ENCODE data around the gene PSMD13.

PSMD13 gene

DNA sequence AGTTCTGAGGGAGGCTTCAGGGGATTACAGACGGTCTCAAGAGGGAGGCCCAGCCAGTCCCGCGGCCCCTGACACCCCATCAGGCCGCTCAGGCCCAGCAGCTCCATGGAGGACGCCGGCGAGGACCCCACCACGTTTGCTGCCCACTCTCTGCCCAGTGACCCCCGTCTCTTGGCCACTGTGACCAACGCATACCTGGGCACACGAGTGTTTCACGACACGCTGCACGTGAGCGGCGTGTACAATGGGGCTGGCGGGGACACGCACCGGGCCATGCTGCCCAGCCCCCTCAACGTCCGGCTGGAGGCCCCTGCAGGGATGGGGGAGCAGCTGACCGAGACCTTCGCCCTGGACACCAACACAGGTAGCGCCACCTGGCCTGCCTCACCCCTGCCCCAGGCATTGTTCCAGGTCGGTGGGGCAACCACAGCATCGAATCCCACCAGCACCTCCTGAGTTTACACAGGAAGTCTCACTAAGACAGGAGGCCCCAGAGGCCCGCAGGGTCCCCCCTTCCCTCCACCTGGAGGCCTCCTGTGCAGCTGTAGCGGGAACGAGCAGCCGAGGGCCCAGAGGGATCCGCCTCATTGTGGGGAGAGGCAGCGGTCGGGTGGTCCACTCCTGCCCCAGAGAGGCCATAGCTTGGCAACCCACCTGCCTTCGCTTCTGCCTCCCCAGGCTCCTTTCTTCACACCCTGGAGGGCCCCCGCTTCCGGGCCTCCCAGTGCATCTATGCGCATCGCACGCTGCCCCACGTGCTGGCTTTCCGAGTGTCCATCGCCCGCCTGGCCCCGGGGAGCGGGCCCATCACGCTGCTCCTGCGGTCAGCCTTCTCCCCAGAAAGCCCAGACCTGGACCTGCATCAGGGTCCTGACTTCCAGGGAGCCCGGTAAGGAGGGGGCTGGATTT lies 53.2 kb downstream of the PSMD13 start:
- no peaks in the 10 kb centered on the region; the same call in 1 of the 2 replicates for H3K79me2 ChIP-seq (ENCODE audit: low read length)
- H3K9ac ChIP-seq (ENCODE audit: low read length) = peak overlapping the region; percentile 72

DNA sequence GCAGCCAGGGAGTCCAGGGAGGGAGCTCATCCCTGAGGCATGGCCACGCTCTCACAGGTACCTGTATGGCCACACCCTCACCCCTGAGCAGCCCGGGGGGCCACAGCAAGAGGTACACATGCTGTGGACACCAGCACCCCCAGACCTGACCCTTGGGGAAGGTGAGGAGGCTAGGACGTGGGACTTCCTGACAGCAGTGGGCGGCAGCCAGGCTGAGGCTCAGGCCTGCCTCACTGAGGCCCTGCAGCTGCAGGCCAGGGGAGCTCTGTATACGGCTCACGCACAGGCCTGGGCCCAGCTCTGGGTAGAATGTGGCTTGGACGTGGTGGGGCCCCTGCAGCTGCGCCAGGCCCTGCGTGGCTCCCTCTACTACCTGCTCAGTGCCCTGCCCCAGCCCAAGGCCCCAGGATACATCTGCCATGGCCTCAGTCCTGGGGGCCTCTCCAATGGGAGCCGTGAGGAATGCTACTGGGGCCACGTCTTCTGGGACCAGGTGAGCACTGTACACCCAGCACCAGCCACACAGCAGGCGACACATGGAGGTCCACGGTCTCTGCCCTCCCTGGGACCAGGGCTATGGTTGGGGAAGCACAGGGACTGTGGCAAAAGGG lies 54.0 kb downstream of the PSMD13 start:
- H4K20me1 ChIP-seq (ENCODE audit: insufficient read depth, low read length) = no peaks in the 10 kb centered on the region
- H3K4me3 ChIP-seq (ENCODE audit: low read length) = no peak overlapping the region
- no peaks in the 10 kb centered on the region for H3K9me3 ChIP-seq (ENCODE audit: insufficient read depth, low read length)
- no peak overlapping the region for H3K27ac ChIP-seq (ENCODE audit: low read length)
- no peaks in the 10 kb centered on the region; the same call in 1 of the 2 replicates for H3K79me2 ChIP-seq (ENCODE audit: low read length)
- H2AFZ ChIP-seq (ENCODE audit: low read depth, low read length) = no peak overlapping the region
- peaks cover 10% of the 10 kb centered on the region for H3K36me3 ChIP-seq (replicated peaks; ENCODE audit: low read depth, low read length)
- TF ChIP-seq EZH2phosphoT487 (IDR thresholded peaks at IDR 0.05; ENCODE audit: low read depth) = no peak
- TF ChIP-seq, protein P1, sequence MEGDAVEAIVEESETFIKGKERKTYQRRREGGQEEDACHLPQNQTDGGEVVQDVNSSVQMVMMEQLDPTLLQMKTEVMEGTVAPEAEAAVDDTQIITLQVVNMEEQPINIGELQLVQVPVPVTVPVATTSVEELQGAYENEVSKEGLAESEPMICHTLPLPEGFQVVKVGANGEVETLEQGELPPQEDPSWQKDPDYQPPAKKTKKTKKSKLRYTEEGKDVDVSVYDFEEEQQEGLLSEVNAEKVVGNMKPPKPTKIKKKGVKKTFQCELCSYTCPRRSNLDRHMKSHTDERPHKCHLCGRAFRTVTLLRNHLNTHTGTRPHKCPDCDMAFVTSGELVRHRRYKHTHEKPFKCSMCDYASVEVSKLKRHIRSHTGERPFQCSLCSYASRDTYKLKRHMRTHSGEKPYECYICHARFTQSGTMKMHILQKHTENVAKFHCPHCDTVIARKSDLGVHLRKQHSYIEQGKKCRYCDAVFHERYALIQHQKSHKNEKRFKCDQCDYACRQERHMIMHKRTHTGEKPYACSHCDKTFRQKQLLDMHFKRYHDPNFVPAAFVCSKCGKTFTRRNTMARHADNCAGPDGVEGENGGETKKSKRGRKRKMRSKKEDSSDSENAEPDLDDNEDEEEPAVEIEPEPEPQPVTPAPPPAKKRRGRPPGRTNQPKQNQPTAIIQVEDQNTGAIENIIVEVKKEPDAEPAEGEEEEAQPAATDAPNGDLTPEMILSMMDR (IDR thresholded peaks at IDR 0.05; ENCODE audit: low read depth, low read length) = no peak
- no peak overlapping the region for H3K4me2 ChIP-seq (ENCODE audit: low read length)
- H3K4me1 ChIP-seq (ENCODE audit: low read length) = peaks cover 12% of the 10 kb centered on the region
- no peak overlapping the region for H3K9ac ChIP-seq (ENCODE audit: low read length)
- peaks cover 9% of the 10 kb centered on the region; the same call in 1 of the 2 replicates for H3K27me3 ChIP-seq (ENCODE audit: low read depth, low read length)

More for the DNA sequence above, 53.2 kb downstream of the PSMD13 start:
- Histone ChIP-seq H3K36me3 (replicated peaks; ENCODE audit: low read depth, low read length) (peaks cover 10% of the 10 kb centered on the region), H3K4me1 (ENCODE audit: low read length) (peaks cover 12% of the 10 kb centered on the region), H3K9me3 (ENCODE audit: insufficient read depth, low read length) (no peaks in the 10 kb centered on the region), H2AFZ (ENCODE audit: low read depth, low read length) (no peak overlapping the region), H4K20me1 (ENCODE audit: insufficient read depth, low read length) (no peaks in the 10 kb centered on the region), H3K27me3 (ENCODE audit: low read depth, low read length) (peaks cover 9% of the 10 kb centered on the region; the same call in 1 of the 2 replicates), H3K4me3 (ENCODE audit: low read length) (peak overlapping the region; percentile 85), H3K27ac (ENCODE audit: low read length) (no peak overlapping the region), H3K4me2 (ENCODE audit: low read length) (peak overlapping the region; percentile 97)
- TF ChIP-seq, protein P1 (IDR thresholded peaks at IDR 0.05; ENCODE audit: low read depth, low read length) = no peak
- no peak for TF ChIP-seq EZH2phosphoT487 (IDR thresholded peaks at IDR 0.05; ENCODE audit: low read depth)

DNA sequence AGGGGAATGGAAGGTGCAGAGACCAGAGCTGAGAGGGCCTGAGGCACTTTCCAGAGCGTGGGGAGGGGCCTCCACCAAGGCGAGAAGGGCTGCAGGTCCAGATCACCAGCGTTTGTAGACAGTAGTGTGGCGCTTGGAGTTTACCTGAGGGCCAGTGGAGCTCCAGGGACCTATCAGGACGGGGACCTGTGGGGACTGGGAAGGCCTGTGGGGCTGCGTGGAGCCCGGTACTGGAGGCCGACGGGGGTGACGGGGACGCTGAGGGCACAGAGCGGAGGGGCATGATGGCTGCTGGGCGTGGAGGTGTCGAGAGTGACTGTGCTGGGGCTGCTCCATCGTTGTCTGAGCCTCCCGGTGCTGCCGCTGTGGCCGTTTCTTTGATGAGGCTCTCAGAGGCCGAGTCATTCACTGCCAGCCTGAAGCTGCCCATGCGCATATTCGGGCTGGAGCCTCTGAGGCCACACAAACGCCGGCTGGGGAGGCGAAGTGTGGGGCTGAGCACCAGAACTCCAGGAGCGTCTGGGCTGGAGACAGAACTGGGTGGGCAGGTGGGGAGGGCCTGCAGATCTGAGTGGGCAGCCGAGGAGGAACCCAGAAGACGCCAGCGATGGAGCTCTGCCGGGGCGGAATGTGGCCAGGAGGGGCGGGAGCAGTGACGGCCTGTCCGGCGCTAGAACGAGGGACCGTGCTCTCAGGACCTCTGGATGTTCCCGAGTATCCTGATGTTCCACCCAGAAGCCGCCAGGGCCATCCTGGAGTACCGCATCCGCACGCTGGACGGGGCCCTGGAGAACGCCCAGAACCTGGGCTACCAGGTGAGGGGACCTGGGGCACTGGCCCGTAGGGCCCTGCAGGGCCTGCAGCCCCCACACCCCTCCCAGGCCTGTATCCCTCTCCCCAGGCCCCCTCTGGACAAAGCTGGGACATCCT lies 54.8 kb downstream of the PSMD13 start:
- H3K36me3 ChIP-seq (replicated peaks; ENCODE audit: low read depth, low read length) = peaks cover 10% of the 10 kb centered on the region
- no peaks in the 10 kb centered on the region for H4K20me1 ChIP-seq (ENCODE audit: insufficient read depth, low read length)
- H3K4me1 ChIP-seq (ENCODE audit: low read length) = peaks cover 12% of the 10 kb centered on the region
- no peaks in the 10 kb centered on the region; the same call in 1 of the 2 replicates for H3K79me2 ChIP-seq (ENCODE audit: low read length)
- no peak overlapping the region for H3K27ac ChIP-seq (ENCODE audit: low read length)
- H3K27me3 ChIP-seq (ENCODE audit: low read depth, low read length) = peaks cover 9% of the 10 kb centered on the region; the same call in 1 of the 2 replicates
- no peak overlapping the region for H2AFZ ChIP-seq (ENCODE audit: low read depth, low read length)
- H3K4me3 ChIP-seq (ENCODE audit: low read length) = no peak overlapping the region
- H3K9ac ChIP-seq (ENCODE audit: low read length) = no peak overlapping the region
- TF ChIP-seq EZH2phosphoT487 (IDR thresholded peaks at IDR 0.05; ENCODE audit: low read depth) = no peak
- TF ChIP-seq, protein P1 (IDR thresholded peaks at IDR 0.05; ENCODE audit: low read depth, low read length) = no peak
- H3K4me2 ChIP-seq (ENCODE audit: low read length) = no peak overlapping the region
- H3K9me3 ChIP-seq (ENCODE audit: insufficient read depth, low read length) = no peaks in the 10 kb centered on the region

Data from OCI-LY3 (cell line).